ENCODE measurements around the gene SPTBN1. TPM values are rescaled to one million over a fixed set of nuclear protein-coding genes. Genes with fewer than 3 reads are reported as not detected.

SPTBN1 gene
- total and polyA plus RNA-seq, 2 of the 4 experiments (the other 2 are of a cell fraction) = 49.1 to 241 TPM

- Histone ChIP-seq H2BK5ac (ENCODE audit: low read depth, low read length, poor library complexity, severe bottlenecking) (no peak overlapping the region), H3K36me3 (ENCODE audit: control insufficient read depth, insufficient read depth, low read length) (peaks cover 15% of the 10 kb centered on the region), H2AFZ (replicated peaks; ENCODE audit: low read length, poor library complexity) (no peak overlapping the region), H3K9ac (ENCODE audit: low read depth, low read length) (no peak overlapping the region), H3K4me1 (ENCODE audit: control insufficient read depth, insufficient read depth, low read length) (peaks cover 30% of the 10 kb centered on the region), H2BK20ac (ENCODE audit: low read depth, low read length) (no peak overlapping the region), H3K18ac (ENCODE audit: low read depth, low read length) (no peak overlapping the region), H4K20me1 (ENCODE audit: insufficient read depth, low read length) (peaks cover 90% of the 10 kb centered on the region), H2AK9ac (replicated peaks; ENCODE audit: low read depth, low read length, poor library complexity) (no peak overlapping the region), H3K9me1 (ENCODE audit: insufficient read depth, low read length) (peaks cover 58% of the 10 kb centered on the region), H2BK120ac (ENCODE audit: low read depth, low read length) (no peak overlapping the region), H4K5ac (ENCODE audit: low read depth, low read length) (no peak overlapping the region), H3K27ac (ENCODE audit: insufficient read depth, low read length) (no peak overlapping the region), H3K14ac (replicated peaks; ENCODE audit: low read depth, low read length) (0 out of 2 replicates have a peak overlapping the region, but pooled peaks have one; percentile 31), H3K79me1 (ENCODE audit: low read depth in 1 of 2, low read length in 2 of 2) (peaks cover 62 to 95% of the 10 kb centered on the region in 2 experiments), H4K8ac (ENCODE audit: low read depth in 2 of 2, low read length in 2 of 2) (no peak overlapping the region), H3K56ac (ENCODE audit: extremely low read depth, insufficient read depth, low read length) (no peak overlapping the region), H3K4me2 (ENCODE audit: low read depth, low read length) (no peak overlapping the region), H3K4me3 (ENCODE audit: insufficient read depth, low read depth, low read length) (no peak overlapping the region), H3K9me3 (ENCODE audit: control insufficient read depth, insufficient read depth, low read length) (no peaks in the 10 kb centered on the region), H3K27me3 (ENCODE audit: control insufficient read depth, insufficient read depth, low read length) (no peaks in the 10 kb centered on the region), H3K23ac (ENCODE audit: low read depth, low read length) (0 out of 2 replicates have a peak overlapping the region, but pooled peaks have one; percentile 0), H2BK15ac (ENCODE audit: low read depth, low read length) (no peak overlapping the region), H3K4ac (ENCODE audit: low read depth, low read length) (no peak overlapping the region), H4K91ac (ENCODE audit: insufficient read depth, low read depth, low read length) (no peak overlapping the region), H2AK5ac (ENCODE audit: low read depth, low read length) (peak overlapping the region; percentile 48; the same call in 1 of the 2 replicates)
- intact Hi-C loops (cut with micrococcal nuclease) (no loop called here), in situ Hi-C loops (cut with MboI; ENCODE audit: low sequenced_read_pairs) (no loop called here), dilution Hi-C loops (cut with HindIII; ENCODE audit: low sequenced_read_pairs, unreplicated experiment) (no loop called here)
- TF ChIP-seq CEBPB (IDR thresholded peaks at IDR 0.05; ENCODE audit: low read depth, low read length) (no peak), POLR2A (IDR thresholded peaks at IDR 0.05; ENCODE audit: low read depth, low read length) (no peak), RCOR1 (IDR thresholded peaks at IDR 0.05; ENCODE audit: insufficient replicate concordance, low read length) (no peak), ELK1 (IDR thresholded peaks at IDR 0.05; ENCODE audit: borderline replicate concordance, low read depth, low read length) (no peak)
- TF ChIP-seq, protein P1, sequence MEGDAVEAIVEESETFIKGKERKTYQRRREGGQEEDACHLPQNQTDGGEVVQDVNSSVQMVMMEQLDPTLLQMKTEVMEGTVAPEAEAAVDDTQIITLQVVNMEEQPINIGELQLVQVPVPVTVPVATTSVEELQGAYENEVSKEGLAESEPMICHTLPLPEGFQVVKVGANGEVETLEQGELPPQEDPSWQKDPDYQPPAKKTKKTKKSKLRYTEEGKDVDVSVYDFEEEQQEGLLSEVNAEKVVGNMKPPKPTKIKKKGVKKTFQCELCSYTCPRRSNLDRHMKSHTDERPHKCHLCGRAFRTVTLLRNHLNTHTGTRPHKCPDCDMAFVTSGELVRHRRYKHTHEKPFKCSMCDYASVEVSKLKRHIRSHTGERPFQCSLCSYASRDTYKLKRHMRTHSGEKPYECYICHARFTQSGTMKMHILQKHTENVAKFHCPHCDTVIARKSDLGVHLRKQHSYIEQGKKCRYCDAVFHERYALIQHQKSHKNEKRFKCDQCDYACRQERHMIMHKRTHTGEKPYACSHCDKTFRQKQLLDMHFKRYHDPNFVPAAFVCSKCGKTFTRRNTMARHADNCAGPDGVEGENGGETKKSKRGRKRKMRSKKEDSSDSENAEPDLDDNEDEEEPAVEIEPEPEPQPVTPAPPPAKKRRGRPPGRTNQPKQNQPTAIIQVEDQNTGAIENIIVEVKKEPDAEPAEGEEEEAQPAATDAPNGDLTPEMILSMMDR (conservative IDR thresholded peaks at IDR 0.05; ENCODE audit: low read depth, low read length) = no peak
- DNase-seq (no peak), ATAC-seq (ENCODE audit: low read depth) (no peak)
- ChIA-PET POLR2A (ENCODE audit: unreplicated experiment) (no interaction called here), CTCF (no interaction called here)
- WGBS, 2 experiments (ENCODE audit: extremely low coverage in 2 of 2, insufficient read length in 1 of 2) = no CpG with 5 or more reads among the region's 2 CpGs
- no TSS peak for BruUV-seq (replicated peaks)
Measured at GRCh38 chr2:54601339-54601738, 145.2 kb downstream of the SPTBN1 start.

All from IMR-90 (cell line).